GM23338 (cell line): ENCODE results near the gene LRP1B.

Experiments
- CREB1 ChIP-seq: fragments of 250-450 bp; sonication (Bioruptor Pico); IDR thresholded peaks from 2 replicates; pipeline ENCODE4 v1.5.0; 2020; ENCODE audit warnings: low read depth, mild to moderate bottlenecking, moderate library complexity
- CTCF ChIP-seq, 2 experiments: fragments of 200-600 bp in 1 of 2; sonication (generic) in 1 of 2; conservative IDR thresholded peaks; 2 replicates each; pipeline versions ENCODE4 v1.5.1 to v1.6.1; 2016 to 2017; ENCODE audit warnings: antibody characterized with exemption in 2 of 2, low read depth in 2 of 2, mild to moderate bottlenecking in 2 of 2, moderate library complexity in 1 of 2
- ETS1 ChIP-seq: IDR thresholded peaks from 2 replicates; pipeline ENCODE4 v1.6.1; 2016; ENCODE audit warnings: antibody characterized with exemption
- EZH2 ChIP-seq: fragments of 200-600 bp; sonication (generic); IDR thresholded peaks from one replicate; pipeline ENCODE4 v1.8.0; 2017; ENCODE audit warnings: antibody characterized with exemption, mild to moderate bottlenecking, low read depth; ENCODE audit not compliant: unreplicated experiment
- EZH2phosphoT487 ChIP-seq: fragments of 200-600 bp; sonication (generic); IDR thresholded peaks from one replicate; pipeline ENCODE4 v1.8.1; 2018; ENCODE audit warnings: antibody characterized with exemption; ENCODE audit not compliant: unreplicated experiment
- JUNB ChIP-seq: IDR thresholded peaks from one replicate; pipeline ENCODE4 v1.6.1; 2016; ENCODE audit warnings: antibody characterized with exemption; ENCODE audit not compliant: unreplicated experiment
- POLR2AphosphoS5 ChIP-seq: IDR thresholded peaks from 2 replicates; pipeline ENCODE4 v1.6.1; 2016; ENCODE audit warnings: antibody characterized with exemption, low read depth
- REST ChIP-seq: IDR thresholded peaks from one replicate; pipeline ENCODE4 v1.6.1; 2018; ENCODE audit warnings: antibody characterized with exemption; ENCODE audit not compliant: unreplicated experiment

DNA sequence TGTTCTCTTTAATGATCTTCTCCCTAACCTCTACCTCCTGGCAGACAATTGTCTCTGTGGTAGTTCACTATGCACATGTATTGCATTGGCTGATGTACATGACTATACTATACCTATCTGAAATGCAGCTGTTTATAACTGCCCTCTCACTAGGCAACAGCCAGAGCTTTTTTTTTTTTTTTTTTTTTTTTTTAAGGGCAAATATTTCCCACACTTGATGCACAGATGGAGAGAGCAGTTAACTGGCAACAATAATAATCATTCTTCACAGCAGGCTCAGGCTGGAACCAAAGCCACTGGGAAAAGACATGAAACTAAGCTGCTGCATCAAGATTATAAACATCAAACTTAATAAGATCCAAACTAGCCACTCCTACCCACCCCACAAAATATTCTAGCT is 707.7 kb downstream of the LRP1B start:
- TF ChIP-seq POLR2AphosphoS5: no peak
- no peak for TF ChIP-seq CTCF (conservative IDR thresholded peaks at IDR 0.05; ENCODE audit: low read depth in 2 of 2)
- TF ChIP-seq REST: no peak
- no peak for TF ChIP-seq EZH2
- TF ChIP-seq JUNB: no peak
- TF ChIP-seq CREB1 (CRISPR knock-in tag): no peak
- TF ChIP-seq EZH2phosphoT487: no peak
- no peak for TF ChIP-seq ETS1
